Tibial artery (tissue), 4 donors: ENCODE data around the gene RAD50.

ENCODE experiments used
- DNase-seq, 2 donors: peaks; one replicate each; pipeline ENCODE4 v3.0.0-alpha.2; 2019
- H3K27ac ChIP-seq, 2 donors: fragments of 200-600 bp; sonication (generic) in 1 of 2; 1 replicate in 1 of 2; 2 replicates in 1 of 2; pipeline ENCODE4 v1.5.1; 2018 to 2019; ENCODE audit warnings: mild to moderate bottlenecking in 1 of 2
- H3K27me3 ChIP-seq, 2 donors: fragments of 200-600 bp; sonication (generic) in 1 of 2; one replicate each; pipeline versions ENCODE4 v1.5.1 to v1.6.0; 2016 to 2019
- H3K36me3 ChIP-seq, 3 donors: fragments of 200-600 bp; sonication (generic) in 2 of 3; one replicate each; pipeline ENCODE4 v1.5.1; 2016 to 2019; ENCODE audit warnings: mild to moderate bottlenecking in 2 of 3
- H3K4me1 ChIP-seq, 4 donors: fragments of 200-600 bp; sonication (generic) in 2 of 4; 1 replicate in 3 of 4; 2 replicates in 1 of 4; pipeline ENCODE4 v1.5.1; 2016 to 2019
- H3K4me3 ChIP-seq, 2 donors: fragments of 200-600 bp; sonication (generic) in 1 of 2; 1 replicate in 1 of 2; 2 replicates in 1 of 2; pipeline ENCODE4 v1.5.1; 2018 to 2019; ENCODE audit warnings: mild to moderate bottlenecking in 2 of 2
- H3K9me3 ChIP-seq, 3 donors: fragments of 200-600 bp; sonication (generic) in 1 of 3; one replicate each; pipeline ENCODE4 v1.5.1; 2016 to 2019
- CTCF ChIP-seq, 2 experiments: fragments of 200-600 bp in 1 of 2; fragments of 450-650 bp in 1 of 2; IDR thresholded peaks; one replicate each; pipeline ENCODE4 v1.5.1; 2017 to 2019; ENCODE audit warnings: antibody characterized with exemption in 2 of 2, mild to moderate bottlenecking in 1 of 2, moderate library complexity in 1 of 2
- intact Hi-C: fragments of 100-400 bp; cut with DNase I; formaldehyde crosslinking; loops from one replicate; pipeline ENCODE4 v1.15.0; 2023; ENCODE audit warnings: low total_unique reads

RAD50 gene

GRCh38 chr5:132692632-132692967 lies 135.8 kb downstream of the RAD50 start:
- no peak for TF ChIP-seq CTCF (IDR thresholded peaks at IDR 0.05)
- DNase-seq = no peak
- Histone ChIP-seq H3K4me1 (no peaks in the 10 kb centered on the region), H3K27ac (no peak overlapping the region), H3K9me3 (no peaks in the 10 kb centered on the region), H3K27me3 (no peaks in the 10 kb centered on the region), H3K36me3 (peaks cover 0 to 34% (median 12%) of the 10 kb centered on the region in 3 donors), H3K4me3 (no peak overlapping the region)
- intact Hi-C loops = no loop called here
